GM06990 (cell line): ENCODE data around the gene PCGF3.
"Not testable (repeated sequence)": the region's sequence is repeated elsewhere in the genome, so short reads cannot be mapped to it uniquely, and the experiment has no call there.

Source experiments
- DNase-seq: peaks from one replicate; pipeline ENCODE4 v3.0.0-alpha.2; 2011; ENCODE audit not compliant: insufficient read length; ENCODE audit errors: extremely low read depth
- H3K27me3 ChIP-seq: replicated peaks from 2 replicates; pipeline ENCODE4 v1.6.0; 2011; ENCODE audit warnings: low read length; ENCODE audit not compliant: control insufficient read depth, insufficient read depth
- H3K36me3 ChIP-seq: 2 replicates; pipeline ENCODE4 v1.5.1; 2011; ENCODE audit warnings: low read length; ENCODE audit not compliant: control insufficient read depth, insufficient read depth
- H3K4me3 ChIP-seq: replicated peaks from 2 replicates; pipeline ENCODE4 v1.5.1; 2011; ENCODE audit warnings: low read depth, mild to moderate bottlenecking, control low read depth, low read length
- TF ChIP-seq, protein P1 (sequence below): IDR thresholded peaks from 2 replicates; pipeline ENCODE4 v1.5.1; 2011; ENCODE audit warnings: low read length, control low read depth, mild to moderate bottlenecking, inconsistent platforms; ENCODE audit not compliant: insufficient read depth, poor library complexity, severe bottlenecking

PCGF3 gene

DNA sequence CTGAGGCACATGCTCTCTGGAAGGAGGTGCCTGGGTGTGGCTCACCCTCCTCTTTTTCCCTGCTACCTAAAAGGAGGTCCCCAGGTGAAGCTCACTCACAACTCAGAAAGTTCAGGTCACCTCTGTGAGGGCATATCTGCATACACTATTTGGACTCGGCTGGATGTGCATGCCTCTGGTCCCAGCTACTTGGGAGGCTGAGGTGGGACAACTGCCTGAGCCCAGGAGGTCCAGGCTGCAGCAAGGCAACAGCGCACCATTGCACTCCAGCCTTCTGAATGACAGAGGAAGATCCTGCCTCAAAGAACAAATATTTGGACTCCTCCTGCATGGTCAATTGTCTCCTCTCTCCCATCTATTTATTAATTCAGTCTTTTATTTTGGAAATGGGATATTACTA is 73.9 kb downstream of the PCGF3 start:
- H3K4me3 ChIP-seq: no peak overlapping the region
- no peak for DNase-seq
- TF ChIP-seq, protein P1, sequence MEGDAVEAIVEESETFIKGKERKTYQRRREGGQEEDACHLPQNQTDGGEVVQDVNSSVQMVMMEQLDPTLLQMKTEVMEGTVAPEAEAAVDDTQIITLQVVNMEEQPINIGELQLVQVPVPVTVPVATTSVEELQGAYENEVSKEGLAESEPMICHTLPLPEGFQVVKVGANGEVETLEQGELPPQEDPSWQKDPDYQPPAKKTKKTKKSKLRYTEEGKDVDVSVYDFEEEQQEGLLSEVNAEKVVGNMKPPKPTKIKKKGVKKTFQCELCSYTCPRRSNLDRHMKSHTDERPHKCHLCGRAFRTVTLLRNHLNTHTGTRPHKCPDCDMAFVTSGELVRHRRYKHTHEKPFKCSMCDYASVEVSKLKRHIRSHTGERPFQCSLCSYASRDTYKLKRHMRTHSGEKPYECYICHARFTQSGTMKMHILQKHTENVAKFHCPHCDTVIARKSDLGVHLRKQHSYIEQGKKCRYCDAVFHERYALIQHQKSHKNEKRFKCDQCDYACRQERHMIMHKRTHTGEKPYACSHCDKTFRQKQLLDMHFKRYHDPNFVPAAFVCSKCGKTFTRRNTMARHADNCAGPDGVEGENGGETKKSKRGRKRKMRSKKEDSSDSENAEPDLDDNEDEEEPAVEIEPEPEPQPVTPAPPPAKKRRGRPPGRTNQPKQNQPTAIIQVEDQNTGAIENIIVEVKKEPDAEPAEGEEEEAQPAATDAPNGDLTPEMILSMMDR: no peak
- peaks cover 17% of the 10 kb centered on the region for H3K36me3 ChIP-seq
- H3K27me3 ChIP-seq: no peaks in the 10 kb centered on the region

DNA sequence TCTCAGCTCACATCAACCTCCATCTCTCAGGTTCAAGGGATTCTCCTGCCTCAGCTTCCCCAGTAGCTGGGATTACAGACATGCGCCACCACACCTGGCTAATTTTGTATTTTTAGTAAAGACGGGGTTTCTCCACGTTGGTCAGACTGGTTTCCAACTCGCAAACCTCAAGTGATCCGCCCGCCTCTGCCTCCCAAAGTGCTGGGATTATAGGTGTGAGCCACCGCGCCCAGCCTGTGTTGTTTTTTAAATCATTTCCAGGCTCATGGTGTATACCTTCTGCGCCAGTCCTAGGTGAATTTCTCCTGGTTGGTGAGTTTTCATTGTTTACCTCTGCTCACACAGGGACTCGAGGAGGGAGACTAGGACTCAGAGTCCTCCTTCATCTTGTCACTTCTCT is 74.6 kb downstream of the PCGF3 start:
- not testable (repeated sequence) for DNase-seq, H3K27me3 ChIP-seq
- Histone ChIP-seq H3K36me3 (peaks cover 15% of the 10 kb centered on the region), H3K4me3 (peak overlapping the region; percentile 100)

DNA sequence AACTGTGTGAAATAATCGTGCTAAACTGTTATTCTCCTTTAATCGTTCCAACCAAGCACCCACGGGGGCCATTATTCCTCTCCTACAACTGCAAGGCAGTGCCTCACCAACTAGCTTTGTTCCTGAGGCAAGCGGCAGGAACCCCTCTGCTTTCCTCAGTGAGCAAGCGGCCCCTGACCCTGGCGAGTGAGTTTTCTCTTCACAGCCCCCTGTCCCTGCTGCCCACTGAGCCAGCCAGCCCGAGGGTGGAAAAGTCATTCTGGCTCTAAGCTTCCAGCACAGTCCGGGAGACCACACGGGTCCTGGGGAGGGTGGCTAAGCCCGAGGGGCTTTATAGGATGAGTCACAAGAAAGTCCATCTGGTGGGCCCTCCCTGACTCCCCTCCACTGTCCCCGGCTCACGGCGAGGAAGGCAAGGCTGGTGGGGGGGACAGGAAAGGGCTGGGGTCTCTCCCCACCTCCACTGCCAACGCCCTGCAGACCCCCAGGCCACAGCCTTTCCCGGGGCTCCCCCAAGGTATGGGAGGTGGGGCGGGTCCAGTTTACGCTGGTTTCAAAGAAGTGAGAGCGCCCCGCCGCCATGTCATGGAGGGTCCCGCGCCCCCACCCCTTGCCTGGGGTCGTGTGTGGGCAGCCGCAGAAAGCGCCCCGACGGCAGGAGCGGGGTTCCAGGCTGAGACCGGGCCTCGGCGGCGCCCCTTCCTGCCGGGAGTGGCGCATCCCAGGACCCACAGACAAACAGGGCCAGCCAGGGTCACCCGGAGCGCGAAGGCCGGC is 75.3 kb downstream of the PCGF3 start:
- Histone ChIP-seq H3K4me3 (peak overlapping the region; percentile 100), H3K27me3 (no peaks in the 10 kb centered on the region), H3K36me3 (peaks cover 13% of the 10 kb centered on the region)
- TF ChIP-seq, protein P1: no peak
- DNase-seq: no peak

DNA sequence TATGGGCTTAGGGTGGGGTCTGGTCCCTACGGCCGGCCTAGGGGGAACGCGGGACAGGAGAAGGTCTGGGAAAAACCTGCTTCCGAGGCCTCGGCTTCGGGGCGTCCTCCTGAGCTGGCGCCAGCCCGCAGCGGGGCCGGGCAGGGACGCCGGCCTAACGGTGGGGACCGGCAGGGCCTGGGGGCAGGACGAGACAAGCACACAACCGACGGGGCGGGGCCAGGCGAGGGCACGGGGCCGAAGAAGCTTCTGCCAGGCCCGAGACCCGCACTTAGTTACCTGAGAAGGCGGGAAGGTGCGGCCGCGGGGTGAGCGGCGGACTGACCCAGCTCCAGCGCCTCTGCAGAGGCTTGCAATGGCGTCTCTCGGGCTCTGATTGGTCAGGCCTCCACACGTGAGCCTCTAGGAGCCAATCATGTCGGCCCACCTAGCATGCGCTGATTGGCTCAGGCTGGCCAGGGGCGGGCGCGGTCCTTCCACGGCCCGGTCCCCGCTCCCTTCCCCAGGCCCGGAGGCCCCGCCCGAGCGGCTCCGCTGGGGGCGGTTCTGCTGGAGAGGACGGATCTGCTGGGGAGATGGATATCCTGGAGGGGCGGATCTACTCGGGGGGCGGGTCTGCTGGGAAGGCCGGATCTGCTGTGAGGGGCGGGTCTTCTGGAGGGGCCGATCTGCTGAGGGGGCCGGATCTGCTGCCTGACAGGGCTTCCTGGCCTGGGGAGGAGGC is 76.0 kb downstream of the PCGF3 start:
- TF ChIP-seq, protein P1: no peak
- Histone ChIP-seq H3K36me3 (peaks cover 11% of the 10 kb centered on the region), H3K27me3 (no peaks in the 10 kb centered on the region), H3K4me3 (peak overlapping the region; percentile 100)
- DNase-seq: peak; percentile 100

DNA sequence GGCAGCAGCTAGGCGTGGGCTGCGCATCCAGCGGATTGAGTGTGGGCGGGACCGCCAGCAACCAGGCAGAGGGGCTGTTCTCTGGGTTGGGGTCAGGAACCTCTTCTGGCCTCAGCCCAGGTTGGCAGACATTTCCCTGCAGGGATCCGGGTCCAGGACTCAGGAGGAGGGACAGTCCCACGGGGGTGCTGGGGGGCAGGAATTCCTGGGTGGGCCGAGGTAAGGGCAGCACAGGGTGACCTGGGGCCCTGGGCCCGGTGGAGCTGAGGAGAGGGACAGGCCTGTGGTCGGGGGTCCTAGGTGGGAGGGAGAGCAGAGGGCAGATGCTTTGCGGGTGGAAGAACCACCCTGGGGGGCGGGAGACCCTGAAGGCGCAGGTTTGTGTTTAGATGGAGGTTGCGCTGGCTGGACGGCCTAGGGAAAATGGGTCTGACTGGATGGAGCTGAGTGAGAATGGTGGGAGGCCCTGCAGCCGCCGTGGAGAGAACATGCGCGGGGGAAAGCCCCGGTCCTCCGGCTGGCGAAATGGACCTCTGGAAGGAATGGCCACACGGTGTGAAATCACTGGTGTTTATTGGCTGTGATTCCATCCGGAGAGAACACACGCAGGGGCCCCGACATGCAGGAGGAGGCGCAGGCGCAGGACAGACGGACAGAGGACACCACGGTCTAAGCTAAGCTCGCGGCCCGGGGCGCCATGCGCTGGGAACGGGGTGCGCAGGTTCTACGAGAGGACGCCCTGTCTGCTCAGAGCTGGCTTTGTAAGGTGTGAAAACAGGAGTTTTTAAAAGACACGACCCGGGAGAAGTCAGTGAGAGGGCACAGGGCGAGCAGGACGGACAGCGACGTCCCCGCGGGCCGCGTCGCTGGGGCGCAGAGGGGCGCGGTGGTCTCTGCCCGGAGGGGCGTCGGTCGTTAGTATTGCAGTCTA is 79.0 kb downstream of the PCGF3 start:
- Histone ChIP-seq H3K36me3 (no peaks in the 10 kb centered on the region; the same call in none of the 2 replicates), H3K4me3 (no peak overlapping the region), H3K27me3 (no peaks in the 10 kb centered on the region; the same call in 1 of the 2 replicates)
- TF ChIP-seq, protein P1: no peak
- no peak for DNase-seq
